Heart right ventricle (tissue), 16 donors: Measurements from ENCODE around the gene KMT2C. TPM values are rescaled to one million over a fixed set of nuclear protein-coding genes. Genes with fewer than 3 reads are reported as not detected.

Source experiments
- ATAC-seq, 8 donors: fragments of 200-7000 bp; cut with Tn5 transposase; one replicate each; pipeline ENCODE4 v1.9.1; 2020; ENCODE audit warnings: mild to moderate bottlenecking in 8 of 8, moderate library complexity in 8 of 8, moderate number of reproducible peaks in 1 of 8
- DNase-seq, 2 donors: peaks; one replicate each; pipeline ENCODE4 v3.0.0-alpha.2; 2020
- H3K27ac ChIP-seq, 10 donors: fragments of 200-600 bp; sonication (generic) in 2 of 10; one replicate each; pipeline versions ENCODE4 v1.5.0 to v1.8.0; 2020 to 2022; ENCODE audit warnings: mild to moderate bottlenecking in 3 of 10
- H3K27me3 ChIP-seq, 7 donors: fragments of 200-600 bp; one replicate each; pipeline ENCODE4 v1.8.0; 2021 to 2022; ENCODE audit warnings: mild to moderate bottlenecking in 2 of 7
- H3K36me3 ChIP-seq, 9 donors: fragments of 200-600 bp; sonication (generic) in 1 of 9; one replicate each; pipeline versions ENCODE4 v1.5.0 to v1.8.0; 2020 to 2022; ENCODE audit warnings: mild to moderate bottlenecking in 2 of 9
- H3K4me1 ChIP-seq, 9 donors: fragments of 200-600 bp; sonication (generic) in 1 of 9; one replicate each; pipeline versions ENCODE4 v1.5.0 to v1.8.0; 2020 to 2022; ENCODE audit warnings: mild to moderate bottlenecking in 4 of 9
- H3K4me3 ChIP-seq, 10 donors: fragments of 200-600 bp; sonication (generic) in 2 of 10; one replicate each; pipeline versions ENCODE4 v1.5.0 to v1.8.0; 2020 to 2022; ENCODE audit warnings: mild to moderate bottlenecking in 7 of 10, moderate library complexity in 2 of 10
- H3K9me3 ChIP-seq, 11 donors: fragments of 200-600 bp in 10 of 11; sonication (generic) in 2 of 11; one replicate each; pipeline versions ENCODE4 v1.5.0 to v1.8.0; 2013 to 2022; ENCODE audit warnings: mild to moderate bottlenecking in 2 of 11, control low read depth in 1 of 11, moderate library complexity in 1 of 11
- CTCF ChIP-seq, 9 donors: fragments of 200-600 bp; sonication (generic) in 2 of 9; IDR thresholded peaks; one replicate each; pipeline versions ENCODE4 v1.5.0 to v1.8.0; 2021 to 2022; ENCODE audit warnings: antibody characterized with exemption in 9 of 9, mild to moderate bottlenecking in 5 of 9, moderate library complexity in 1 of 9
- WGBS, 2 donors: extraction: QIAGEN DNeasy Blood & Tissue Kit; methylation state at CpG; one replicate each; pipeline ENCODE4 v1.1.7; 2013; ENCODE audit warnings: inconsistent platforms in 1 of 2; 5-methylcytosine and 5-hydroxymethylcytosine counted together
- intact Hi-C, 10 donors: fragments of 100-400 bp; cut with DNase I; formaldehyde crosslinking; loops; one replicate each; pipeline versions ENCODE4 v1.11.1 to v1.14.2; 2022
- polyA plus RNA-seq, 2 donors: library from polyadenylated mRNA; stranded (reverse); fragments of 200-250 nt; gene quantifications; one replicate each; pipeline ENCODE4 v1.2.3, GENCODE V29; 2013
- total RNA-seq, 10 donors: library from RNA; stranded (reverse); fragmentation: NEBNext Ultra II Directional in 3 of 10; extraction: Animal tissue kit (Norgen Biotek cat#: 25700) in 3 of 10; gene quantifications; one replicate each; pipeline versions ENCODE4 v1.2.1 to v1.2.4, GENCODE V29; 2021 to 2023
- donor health status: Arrhythmogenic right ventricular cardiomyopathy.
- donor health status: ischemic (EF 13 %, LVEDD 7.1; RV severe dilation, severe dysfunction).
- donor health status: healthy with polysubstance abuse.
- donor health status: DM: no; HTN: yes; CAD: no.
- donor health status: DM: no; HTN: no; CAD: no.
- donor health status: ischemic (EF 25% LVEDD 6.9; RV normal size, moderate dysfunction).
- donor health status: ischemic (EF 25% LVEDD 5.7; RV mildly dilated, moderate dysfunction).
- donor health status: healthy.
- donor health status: DM: yes; HTN: yes; CAD: no.
- donor health status: Ischemic cardiomyopathy.
- donor health status: ischemic (EF 35%, LVEDD 5.7; RV mildly dilated, moderate dysfunction).
- donor health status: nonischemic (EF 11% LVEDD 7.7; RV severe dilation, severe dysfunction).
- donor health status: DM: yes; HTN: yes; CAD: no.
- donor health status: PGD.
- donor health status: ischemic (EF 29% LVEDD 5.4; RV normal size, mild dysfunction).
- donor health status: nonischemic (EF 23%, LVEDD 6.1; RV moderate dilation, normal function).

Gene KMT2C
- total and polyA plus RNA-seq, 12 donors: 5.5 to 54.3 (median 46.3) TPM

- intact Hi-C loops: no loop called here
- 92 to 96% methylated on average over 19 of the region's 19 CpGs for WGBS, 2 donors
- no peaks in the 10 kb centered on the region for H3K27me3 ChIP-seq
- no peak overlapping the region for H3K4me3 ChIP-seq
- H3K9me3 ChIP-seq: peaks cover 0 to 15% (median 5%) of the 10 kb centered on the region in 11 donors
- no peak overlapping the region for H3K27ac ChIP-seq
- DNase-seq (no peak), ATAC-seq (no peak)
- H3K36me3 ChIP-seq: peaks cover 0 to 100% (median 34%) of the 10 kb centered on the region in 9 donors
- TF ChIP-seq CTCF (IDR thresholded peaks at IDR 0.05): no peak
- H3K4me1 ChIP-seq: no peaks in the 10 kb centered on the region
Measured at GRCh38 chr7:152127229-152127628, 308.6 kb downstream of the KMT2C start.

- 89 to 90% methylated on average over 7 of the region's 7 CpGs for WGBS, 2 donors
- Histone ChIP-seq H3K27ac (no peak overlapping the region), H3K27me3 (no peaks in the 10 kb centered on the region), H3K9me3 (peaks cover 0 to 15% (median 5%) of the 10 kb centered on the region in 11 donors), H3K4me1 (no peaks in the 10 kb centered on the region), H3K36me3 (peaks cover 0 to 100% (median 34%) of the 10 kb centered on the region in 9 donors), H3K4me3 (no peak overlapping the region)
- DNase-seq (no peak), ATAC-seq (no peak)
- intact Hi-C loops: no loop called here
- no peak for TF ChIP-seq CTCF (IDR thresholded peaks at IDR 0.05)
Measured at GRCh38 chr7:152126741-152127140, 309.1 kb downstream of the KMT2C start.

- Histone ChIP-seq H3K36me3 (peaks cover 0 to 100% (median 41%) of the 10 kb centered on the region in 9 donors), H3K27ac (no peak overlapping the region), H3K9me3 (peaks cover 0 to 15% (median 5%) of the 10 kb centered on the region in 11 donors), H3K27me3 (no peaks in the 10 kb centered on the region), H3K4me1 (no peaks in the 10 kb centered on the region), H3K4me3 (no peak overlapping the region)
- intact Hi-C loops: loop anchor here in 1 of 10 donors (2.0 kb wide), 1 partner anchor 36 kb away; no protein-coding TSS in a partner anchor
- ATAC-seq: no peak
- TF ChIP-seq CTCF (IDR thresholded peaks at IDR 0.05): no peak
- WGBS, 2 donors: 92 to 100% methylated on average over 1 of the region's 1 CpG
- no peak for DNase-seq
Measured at GRCh38 chr7:152122540-152122939, 313.3 kb downstream of the KMT2C start.

- H3K4me1 ChIP-seq: no peaks in the 10 kb centered on the region
- intact Hi-C loops: no loop called here
- ATAC-seq (no peak), DNase-seq (no peak)
- no peak for TF ChIP-seq CTCF (IDR thresholded peaks at IDR 0.05)
- 95 to 96% methylated on average over 9 of the region's 9 CpGs for WGBS, 2 donors
- no peak overlapping the region for H3K4me3 ChIP-seq
- peaks cover 0 to 15% (median 5%) of the 10 kb centered on the region in 11 donors for H3K9me3 ChIP-seq
- H3K27me3 ChIP-seq: no peaks in the 10 kb centered on the region
- H3K27ac ChIP-seq: no peak overlapping the region
- H3K36me3 ChIP-seq: peaks cover 0 to 100% (median 38%) of the 10 kb centered on the region in 9 donors
Measured at GRCh38 chr7:152121432-152121831, 314.4 kb downstream of the KMT2C start.
